Measurements from ENCODE around the gene CLIP3.

GRCh38 chr19:35988824-35989223 is 43.8 kb downstream of the CLIP3 start:
- no peak for TF ChIP-seq CTCF (IDR thresholded peaks at IDR 0.05)
- TF ChIP-seq POLR2A (IDR thresholded peaks at IDR 0.05), result no peak
